ENCODE measurements around the gene HSDL2.
A peak's percentile ranks its signal among the peaks of the same experiment; 100 is the strongest.
"Not testable (repeated sequence)": the region's sequence is repeated elsewhere in the genome, so short reads cannot be mapped to it uniquely, and the experiment has no call there.

Gene HSDL2

GRCh38 chr9:112374232-112374631 lies 5.7 kb upstream of the HSDL2 start:
- H3K36me3 ChIP-seq (ENCODE audit: control insufficient read depth in 4 of 4, insufficient read depth in 4 of 4, low read length in 3 of 4); POLR2A ChIA-PET; DNase-seq; CTCF ChIA-PET; H3K9me3 ChIP-seq (ENCODE audit: control extremely low read depth in 1 of 5, control insufficient read depth in 4 of 5, insufficient read depth in 2 of 5, low read depth in 1 of 5, low read length in 4 of 5); H3K27me3 ChIP-seq (replicated peaks in 2 of 5; ENCODE audit: control insufficient read depth in 4 of 5, insufficient read depth in 5 of 5, low read length in 4 of 5); H3K27ac ChIP-seq (ENCODE audit: insufficient read depth in 1 of 2, low read depth in 1 of 2, low read length in 2 of 2, poor library complexity in 1 of 2, severe bottlenecking in 2 of 2); H3K4me3 ChIP-seq (ENCODE audit: control insufficient read depth in 1 of 7, extremely low read depth in 1 of 7, insufficient read depth in 4 of 7, low read depth in 2 of 7, low read length in 6 of 7): not testable (repeated sequence)
- H3K4me1 ChIP-seq (ENCODE audit: control extremely low read depth in 1 of 4, control insufficient read depth in 4 of 4, insufficient read depth in 4 of 4, low read length in 3 of 4): peaks cover 8 to 23% (median 16%) of the 10 kb centered on the region in 4 experiments
- WGBS (ENCODE audit: insufficient coverage): no CpG with 5 or more reads among the region's 2 CpGs

GRCh38 chr9:112375361-112375760 lies 4.5 kb upstream of the HSDL2 start:
- CTCF ChIA-PET: no interaction called here
- Histone ChIP-seq H3K27ac (ENCODE audit: insufficient read depth in 1 of 2, low read depth in 1 of 2, low read length in 2 of 2, poor library complexity in 1 of 2, severe bottlenecking in 2 of 2) (no peak overlapping the region), H3K36me3 (ENCODE audit: control insufficient read depth in 4 of 4, insufficient read depth in 4 of 4, low read length in 3 of 4) (peaks cover 0 to 5% (median 3%) of the 10 kb centered on the region in 4 experiments), H3K4me3 (ENCODE audit: control insufficient read depth in 1 of 7, extremely low read depth in 1 of 7, insufficient read depth in 4 of 7, low read depth in 2 of 7, low read length in 6 of 7) (no peak overlapping the region), H3K9me3 (ENCODE audit: control extremely low read depth in 1 of 5, control insufficient read depth in 4 of 5, insufficient read depth in 2 of 5, low read depth in 1 of 5, low read length in 4 of 5) (peaks cover 0 to 5% (median 2%) of the 10 kb centered on the region in 5 experiments), H3K4me1 (ENCODE audit: control extremely low read depth in 1 of 4, control insufficient read depth in 4 of 4, insufficient read depth in 4 of 4, low read length in 3 of 4) (peaks cover 8 to 27% (median 16%) of the 10 kb centered on the region in 4 experiments), H3K27me3 (replicated peaks in 2 of 5; ENCODE audit: control insufficient read depth in 4 of 5, insufficient read depth in 5 of 5, low read length in 4 of 5) (no peaks in the 10 kb centered on the region)
- 98% methylated on average over 5 of the region's 5 CpGs for WGBS (ENCODE audit: insufficient coverage)
- DNase-seq: no peak
- POLR2A ChIA-PET: no interaction called here

DNA sequence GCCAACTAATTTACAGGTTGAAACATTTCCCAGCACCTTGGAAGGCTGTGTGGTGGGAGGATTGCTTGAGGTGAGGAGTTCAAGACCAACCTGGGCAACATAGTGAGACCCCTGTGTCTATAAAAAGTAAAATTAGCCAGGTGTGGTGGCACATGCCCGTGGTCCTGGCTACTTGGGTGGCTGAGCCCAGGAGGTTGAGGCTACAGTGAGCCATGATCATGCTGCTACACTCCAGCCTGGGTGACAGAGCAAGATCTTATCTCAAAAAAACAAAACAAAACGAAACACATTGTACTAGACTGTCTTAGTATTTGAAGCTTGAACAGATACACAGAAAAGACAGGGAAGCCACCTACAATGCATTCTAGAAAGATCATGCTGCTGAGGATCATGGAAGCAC lies 2.8 kb upstream of the HSDL2 start:
- peaks cover 0 to 5% (median 2%) of the 10 kb centered on the region in 4 experiments for H3K36me3 ChIP-seq (ENCODE audit: control insufficient read depth in 4 of 4, insufficient read depth in 4 of 4, low read length in 3 of 4)
- H3K27ac ChIP-seq (ENCODE audit: insufficient read depth in 1 of 2, low read depth in 1 of 2, low read length in 2 of 2, poor library complexity in 1 of 2, severe bottlenecking in 2 of 2): peak overlapping the region in 1 of 2 experiments; percentile 9
- H3K9me3 ChIP-seq (ENCODE audit: control extremely low read depth in 1 of 5, control insufficient read depth in 4 of 5, insufficient read depth in 2 of 5, low read depth in 1 of 5, low read length in 4 of 5): no peaks in the 10 kb centered on the region
- POLR2A ChIA-PET: no interaction called here
- H3K4me3 ChIP-seq (ENCODE audit: control insufficient read depth in 1 of 7, extremely low read depth in 1 of 7, insufficient read depth in 4 of 7, low read depth in 2 of 7, low read length in 6 of 7): peak overlapping the region in 4 of 7 experiments; percentile 26 to 93 (median 76)
- peak; percentile 23 to 83 (median 71) for DNase-seq
- CTCF ChIA-PET: interaction anchor here (1.2 to 1.3 kb wide), 2 partner anchors 8 to 15 kb away, joined by 3 to 5 read pairs; no protein-coding TSS in a partner anchor
- WGBS (ENCODE audit: insufficient coverage): 0% methylated on average over 2 of the region's 2 CpGs
- H3K27me3 ChIP-seq (replicated peaks in 2 of 5; ENCODE audit: control insufficient read depth in 4 of 5, insufficient read depth in 5 of 5, low read length in 4 of 5): no peaks in the 10 kb centered on the region
- H3K4me1 ChIP-seq (ENCODE audit: control extremely low read depth in 1 of 4, control insufficient read depth in 4 of 4, insufficient read depth in 4 of 4, low read length in 3 of 4): peaks cover 8 to 39% (median 23%) of the 10 kb centered on the region in 4 experiments

- peak overlapping the region in 1 of 2 experiments; percentile 94 for H3K27ac ChIP-seq (ENCODE audit: insufficient read depth in 1 of 2, low read depth in 1 of 2, low read length in 2 of 2, poor library complexity in 1 of 2, severe bottlenecking in 2 of 2)
- WGBS (ENCODE audit: insufficient coverage): no CpG with 5 or more reads among the region's 1 CpG
- CTCF ChIA-PET: interaction anchor here (0.6 to 1.3 kb wide), 3 partner anchors 8 to 593 kb away, joined by 3 to 5 read pairs (median 3); no protein-coding TSS in a partner anchor
- H3K36me3 ChIP-seq (ENCODE audit: control insufficient read depth in 4 of 4, insufficient read depth in 4 of 4, low read length in 3 of 4): peaks cover 0 to 5% (median 2%) of the 10 kb centered on the region in 4 experiments
- H3K27me3 ChIP-seq (replicated peaks in 2 of 5; ENCODE audit: control insufficient read depth in 4 of 5, insufficient read depth in 5 of 5, low read length in 4 of 5): no peaks in the 10 kb centered on the region
- H3K4me1 ChIP-seq (ENCODE audit: control extremely low read depth in 1 of 4, control insufficient read depth in 4 of 4, insufficient read depth in 4 of 4, low read length in 3 of 4): peaks cover 8 to 39% (median 23%) of the 10 kb centered on the region in 4 experiments
- no peaks in the 10 kb centered on the region for H3K9me3 ChIP-seq (ENCODE audit: control extremely low read depth in 1 of 5, control insufficient read depth in 4 of 5, insufficient read depth in 2 of 5, low read depth in 1 of 5, low read length in 4 of 5)
- POLR2A ChIA-PET: no interaction called here
- H3K4me3 ChIP-seq (ENCODE audit: control insufficient read depth in 1 of 7, extremely low read depth in 1 of 7, insufficient read depth in 4 of 7, low read depth in 2 of 7, low read length in 6 of 7): peak overlapping the region in 6 of 7 experiments; percentile 91 to 98 (median 92)
- no peak for DNase-seq
Measured at GRCh38 chr9:112377684-112378327, 2.1 kb upstream of the HSDL2 start.

DNA sequence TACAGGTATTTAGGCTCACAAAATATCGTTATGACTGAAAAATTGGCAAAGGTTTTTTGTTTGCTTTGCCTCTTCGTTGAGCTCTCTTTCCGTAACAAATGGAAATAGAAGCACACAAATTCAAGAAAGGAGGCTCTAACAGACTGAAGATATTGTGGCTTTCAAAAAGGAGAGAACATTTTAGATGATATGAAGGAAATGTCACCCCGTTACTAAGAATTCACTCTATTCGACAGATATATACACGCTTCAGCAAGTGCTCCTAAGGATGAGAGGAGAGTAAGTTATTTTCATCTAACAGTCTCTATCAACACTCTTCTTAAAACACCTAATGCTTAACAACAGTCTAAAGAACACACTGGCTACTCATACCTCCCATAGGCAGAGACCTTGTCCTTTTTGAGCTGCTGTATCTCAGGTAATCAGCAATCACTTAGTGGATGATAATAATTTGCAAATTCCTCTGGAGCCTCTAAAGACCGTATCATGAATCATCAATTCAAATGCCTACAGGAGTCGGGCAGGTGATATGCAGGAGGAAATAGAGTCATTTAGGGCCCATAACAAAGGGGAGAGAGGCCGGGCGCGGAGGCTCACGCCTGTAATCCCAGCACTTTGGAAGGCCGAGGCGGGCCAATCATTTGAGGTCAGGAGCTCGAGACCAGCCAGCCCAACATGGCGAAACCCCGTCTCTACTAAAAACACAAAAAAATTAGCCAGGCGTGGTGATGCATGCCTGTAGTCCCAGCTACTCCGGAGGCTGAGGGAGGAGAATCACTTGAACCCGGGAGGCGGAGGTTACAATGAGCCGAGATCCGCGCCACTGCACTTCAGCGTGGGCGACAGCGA lies 1.4 kb upstream of the HSDL2 start:
- Histone ChIP-seq H3K4me1 (ENCODE audit: control extremely low read depth in 1 of 4, control insufficient read depth in 4 of 4, insufficient read depth in 4 of 4, low read length in 3 of 4) (peaks cover 8 to 39% (median 23%) of the 10 kb centered on the region in 4 experiments), H3K4me3 (ENCODE audit: control insufficient read depth in 1 of 7, extremely low read depth in 1 of 7, insufficient read depth in 4 of 7, low read depth in 2 of 7, low read length in 6 of 7) (peak overlapping the region; percentile 48 to 98 (median 92)), H3K27me3 (replicated peaks in 2 of 5; ENCODE audit: control insufficient read depth in 4 of 5, insufficient read depth in 5 of 5, low read length in 4 of 5) (no peaks in the 10 kb centered on the region), H3K36me3 (ENCODE audit: control insufficient read depth in 4 of 4, insufficient read depth in 4 of 4, low read length in 3 of 4) (peaks cover 0 to 5% (median 1%) of the 10 kb centered on the region in 4 experiments), H3K9me3 (ENCODE audit: control extremely low read depth in 1 of 5, control insufficient read depth in 4 of 5, insufficient read depth in 2 of 5, low read depth in 1 of 5, low read length in 4 of 5) (no peaks in the 10 kb centered on the region), H3K27ac (ENCODE audit: insufficient read depth in 1 of 2, low read depth in 1 of 2, low read length in 2 of 2, poor library complexity in 1 of 2, severe bottlenecking in 2 of 2) (peak overlapping the region; percentile 79 to 94)
- DNase-seq: peak in 2 of 3 donors; percentile 12 to 34
- CTCF ChIA-PET: interaction anchor here (0.6 to 1.7 kb wide), 7 partner anchors 9 to 594 kb away, joined by 3 to 12 read pairs (median 4); no protein-coding TSS in a partner anchor
- 3% methylated on average over 21 of the region's 27 CpGs for WGBS (ENCODE audit: insufficient coverage)
- POLR2A ChIA-PET: interaction anchor here (0.6 to 0.9 kb wide), 2 partner anchors 42 to 79 kb away, joined by 3 to 4 read pairs; no protein-coding TSS in a partner anchor

GRCh38 chr9:112379177-112380101 lies 469 bp upstream of the HSDL2 start:
- H3K4me1 ChIP-seq (ENCODE audit: control extremely low read depth in 1 of 4, control insufficient read depth in 4 of 4, insufficient read depth in 4 of 4, low read length in 3 of 4): peaks cover 9 to 40% (median 28%) of the 10 kb centered on the region in 4 experiments
- H3K9me3 ChIP-seq (ENCODE audit: control extremely low read depth in 1 of 5, control insufficient read depth in 4 of 5, insufficient read depth in 2 of 5, low read depth in 1 of 5, low read length in 4 of 5): no peaks in the 10 kb centered on the region
- CTCF ChIA-PET: interaction anchor here (0.6 to 1.7 kb wide), 5 partner anchors 18 to 285 kb away, joined by 3 to 12 read pairs (median 4); no protein-coding TSS in a partner anchor
- 0% methylated on average over 52 of the region's 57 CpGs for WGBS (ENCODE audit: insufficient coverage)
- DNase-seq: peak; percentile 97 to 98 (median 98)
- no peaks in the 10 kb centered on the region for H3K27me3 ChIP-seq (replicated peaks in 2 of 5; ENCODE audit: control insufficient read depth in 4 of 5, insufficient read depth in 5 of 5, low read length in 4 of 5)
- H3K4me3 ChIP-seq (ENCODE audit: control insufficient read depth in 1 of 7, extremely low read depth in 1 of 7, insufficient read depth in 4 of 7, low read depth in 2 of 7, low read length in 6 of 7): peak overlapping the region; percentile 91 to 98 (median 93)
- peak overlapping the region; percentile 79 to 94 for H3K27ac ChIP-seq (ENCODE audit: insufficient read depth in 1 of 2, low read depth in 1 of 2, low read length in 2 of 2, poor library complexity in 1 of 2, severe bottlenecking in 2 of 2)
- peaks cover 0 to 5% (median 1%) of the 10 kb centered on the region in 4 experiments for H3K36me3 ChIP-seq (ENCODE audit: control insufficient read depth in 4 of 4, insufficient read depth in 4 of 4, low read length in 3 of 4)
- POLR2A ChIA-PET: interaction anchor here (0.6 to 0.9 kb wide), 4 partner anchors 42 to 338 kb away, joined by 3 to 4 read pairs (median 3); partner anchors contain the start of gene INIP

Measured in common myeloid progenitor, CD34-positive (primary cell).